HCT116 (cell line): ENCODE results near the gene FHOD3. TPM values are rescaled to one million over a fixed set of nuclear protein-coding genes. Genes with fewer than 3 reads are reported as not detected.
"Not testable (repeated sequence)": the region's sequence is repeated elsewhere in the genome, so short reads cannot be mapped to it uniquely, and the experiment has no call there.

Experiments
- ATAC-seq: fragments of 200-7000 bp; cut with Tn5 transposase; 2 replicates; pipeline ENCODE4 v1.9.1; 2020; ENCODE audit warnings: mild to moderate bottlenecking, moderate library complexity
- BruUV-seq: library from RNA; stranded (reverse); fragments of 400-500 nt; replicated peaks from 2 replicates; lab custom pipeline; 2021; lab: Mats Ljungman, UMichigan
- CTCF ChIA-PET: fragments of 300-600 bp; sonication (Branson Sonifier 250); formaldehyde crosslinking; loops from one replicate; lab custom pipeline; 2021; ENCODE audit warnings: antibody characterized with exemption; lab: Charles Lee
- POLR2A ChIA-PET: fragments of 300-600, 350-600 bp; sonication (Branson Sonifier 250); formaldehyde crosslinking; loops from one replicate; lab custom pipeline; 2021; ENCODE audit warnings: antibody characterized with exemption; lab: Charles Lee
- RAD21 ChIA-PET, 2 experiments: fragments of 300-600 bp; sonication (Branson Sonifier 250); formaldehyde crosslinking; loops; one replicate each; lab custom pipeline; 2023; ENCODE audit warnings: low total read pairs in 2 of 2; ENCODE audit not compliant: uncharacterized antibody in 2 of 2, unreplicated experiment in 2 of 2, low non-redundant PET in 1 of 2; lab: Charles Lee
- DNase-seq: peaks from one replicate; pipeline ENCODE4 v3.0.0-alpha.2; 2010; ENCODE audit warnings: low read depth, low spot score
- H2AFZ ChIP-seq: fragments of 200-600 bp; shearing (Covaris generic), sonication (generic); 2 replicates; pipeline ENCODE4 v1.6.1; 2017; ENCODE audit warnings: low read depth, mixed run types, mixed read lengths, antibody characterized with exemption, low read length; ENCODE audit not compliant: poor library complexity, severe bottlenecking
- H3K27ac ChIP-seq: 2 replicates; pipeline ENCODE4 v1.5.1; 2012; ENCODE audit warnings: low read depth, low read length
- H3K27me3 ChIP-seq: fragments of 200-600 bp; sonication (generic); 2 replicates; pipeline ENCODE4 v1.6.1; 2016; ENCODE audit warnings: mixed run types, low read length, mixed read lengths; ENCODE audit not compliant: insufficient read depth
- H3K36me3 ChIP-seq, 2 experiments: fragments of 200-500 bp in 1 of 2; fragments of 200-600 bp in 1 of 2; sonication (Bioruptor generic) in 1 of 2; sonication (generic) in 1 of 2; 2 replicates each; pipeline versions ENCODE4 v1.5.1 to v1.6.1; 2014 to 2016; ENCODE audit warnings: low read length in 2 of 2, inconsistent platforms in 1 of 2, mixed read lengths in 1 of 2, mixed run types in 1 of 2; ENCODE audit not compliant: insufficient read depth in 2 of 2, control insufficient read depth in 1 of 2
- H3K4me1 ChIP-seq, 2 experiments: fragments of 200-600 bp in 1 of 2; sonication (generic) in 1 of 2; 2 replicates each; pipeline versions ENCODE4 v1.5.1 to v1.6.1; 2012 to 2017; ENCODE audit warnings: low read length in 2 of 2, inconsistent platforms in 1 of 2, mild to moderate bottlenecking in 1 of 2, mixed read lengths in 1 of 2, mixed run types in 1 of 2, moderate library complexity in 1 of 2; ENCODE audit not compliant: insufficient read depth in 2 of 2, control insufficient read depth in 1 of 2
- H3K4me2 ChIP-seq: fragments of 200-600 bp; sonication (generic); 2 replicates; pipeline ENCODE4 v1.6.1; 2017; ENCODE audit warnings: mixed run types, low read length, mixed read lengths
- H3K4me3 ChIP-seq, 2 experiments: fragments of 200-600 bp in 1 of 2; sonication (generic) in 1 of 2; replicated peaks in 1 of 2; 2 replicates each; pipeline ENCODE4 v1.5.1; 2011 to 2016; ENCODE audit warnings: low read length in 2 of 2, control low read depth in 1 of 2, low read depth in 1 of 2, mild to moderate bottlenecking in 1 of 2, mixed read lengths in 1 of 2, mixed run types in 1 of 2
- H3K79me2 ChIP-seq: fragments of 200-600 bp; sonication (generic); 2 replicates; pipeline ENCODE4 v1.6.1; 2017; ENCODE audit warnings: mild to moderate bottlenecking, mixed run types, low read length, moderate library complexity, mixed read lengths; ENCODE audit not compliant: insufficient read depth
- H3K9ac ChIP-seq: fragments of 200-600 bp; sonication (generic); 2 replicates; pipeline ENCODE4 v1.6.1; 2016; ENCODE audit warnings: low read length, mixed read lengths
- H3K9me2 ChIP-seq: fragments of 200-600 bp; sonication (generic), shearing (Covaris generic); 2 replicates; pipeline ENCODE4 v1.6.1; 2017; ENCODE audit warnings: mixed run types, mild to moderate bottlenecking, moderate library complexity; ENCODE audit not compliant: insufficient read depth
- H3K9me3 ChIP-seq, 2 experiments: fragments of 200-500 bp in 1 of 2; fragments of 200-600 bp in 1 of 2; sonication (Bioruptor generic) in 1 of 2; sonication (generic) in 1 of 2; 2 replicates each; pipeline ENCODE4 v1.6.1; 2014 to 2017; ENCODE audit warnings: low read length in 2 of 2, mixed read lengths in 2 of 2, inconsistent platforms in 1 of 2, low read depth in 1 of 2, mild to moderate bottlenecking in 1 of 2, mixed run types in 1 of 2, moderate library complexity in 1 of 2; ENCODE audit not compliant: control insufficient read depth in 1 of 2, insufficient read depth in 1 of 2
- H4K20me1 ChIP-seq: fragments of 200-600 bp; sonication (generic), shearing (Covaris generic); 2 replicates; pipeline ENCODE4 v1.6.1; 2017; ENCODE audit warnings: mixed run types, mild to moderate bottlenecking, moderate library complexity; ENCODE audit not compliant: insufficient read depth
- ATF3 ChIP-seq: IDR thresholded peaks from 2 replicates; pipeline ENCODE4 v1.6.1; 2012
- POLR2A ChIP-seq: IDR thresholded peaks from 2 replicates; pipeline ENCODE4 v1.7.0; 2011; ENCODE audit warnings: borderline replicate concordance; ENCODE audit not compliant: insufficient read depth, insufficient read length; ENCODE audit errors: extremely low read depth
- RAD21 ChIP-seq: IDR thresholded peaks from 2 replicates; pipeline ENCODE4 v1.6.1; 2012; ENCODE audit warnings: low read depth, mild to moderate bottlenecking
- SP1 ChIP-seq: IDR thresholded peaks from 2 replicates; pipeline ENCODE4 v1.6.1; 2012; ENCODE audit warnings: low read depth
- intact Hi-C: fragments of 100-400 bp; cut with micrococcal nuclease; formaldehyde crosslinking; loops from 2 replicates; pipeline ENCODE4 v1.10.0; 2022
- total RNA-seq: library from RNA; stranded (reverse); gene quantifications from one replicate; pipeline ENCODE4 v1.2.1, GENCODE V29; 2021; ENCODE audit not compliant: unreplicated experiment

Gene FHOD3
- total RNA-seq, 1 experiment from 2014 or later: 4.0 TPM

DNA sequence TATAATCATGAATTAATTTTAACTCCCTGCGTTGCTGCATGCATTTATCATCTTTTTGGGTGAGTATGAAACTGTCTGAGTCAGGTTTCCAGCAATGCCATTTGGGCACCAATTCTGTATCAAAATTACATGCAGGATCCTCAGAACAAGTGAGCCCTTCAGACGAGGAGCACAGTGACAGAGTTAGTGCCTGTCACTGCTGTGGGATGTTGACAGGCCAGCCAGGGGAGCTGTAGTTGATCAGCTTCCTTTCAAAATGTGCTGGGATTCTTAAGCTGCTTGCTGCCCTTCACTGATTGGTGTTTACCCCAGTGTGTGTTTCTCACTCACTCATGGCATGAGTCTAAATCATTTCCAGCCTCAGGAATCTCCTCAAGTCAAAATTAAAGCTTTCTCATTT lies 422.1 kb downstream of the FHOD3 start:
- ATAC-seq (no peak), DNase-seq (no peak)
- Histone ChIP-seq H3K4me2 (no peak overlapping the region), H3K36me3 (no peaks in the 10 kb centered on the region), H3K9me2 (no peaks in the 10 kb centered on the region), H3K9ac (no peak overlapping the region), H3K4me3 (no peak overlapping the region), H3K27ac (no peak overlapping the region), H3K27me3 (peaks cover 15% of the 10 kb centered on the region; the same call in 1 of the 2 replicates), H3K9me3 (no peaks in the 10 kb centered on the region), H4K20me1 (no peaks in the 10 kb centered on the region), H3K4me1 (no peaks in the 10 kb centered on the region), H3K79me2 (no peaks in the 10 kb centered on the region), H2AFZ (no peak overlapping the region)
- intact Hi-C loops: no loop called here
- CTCF ChIA-PET: no interaction called here
- BruUV-seq: no TSS peak
- RAD21 ChIA-PET: no interaction called here
- POLR2A ChIA-PET: no interaction called here
- no peak for TF ChIP-seq RAD21

DNA sequence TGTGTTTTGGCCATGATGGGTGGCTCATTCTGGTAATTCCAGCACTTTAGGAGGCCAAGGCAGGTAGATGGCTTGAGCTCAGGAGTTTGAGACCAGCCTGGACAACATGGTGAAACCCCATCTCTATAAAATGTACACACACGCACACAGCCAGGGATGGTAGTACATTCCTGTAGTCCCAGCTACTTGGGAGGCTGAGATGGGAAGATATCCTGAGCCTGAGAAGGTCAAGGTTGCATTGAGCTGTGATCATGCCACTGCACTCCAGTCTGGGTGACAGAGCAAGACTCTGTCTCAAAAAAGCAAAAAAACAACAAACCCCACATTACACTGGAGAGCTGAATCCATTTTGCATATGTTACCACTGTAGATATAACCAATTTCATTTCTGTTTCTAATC lies 423.8 kb downstream of the FHOD3 start:
- intact Hi-C loops, H3K4me2 ChIP-seq, H4K20me1 ChIP-seq, H3K36me3 ChIP-seq, RAD21 ChIA-PET, H3K9me2 ChIP-seq, BruUV-seq, DNase-seq, POLR2A ChIA-PET, CTCF ChIA-PET, ATAC-seq, H3K4me3 ChIP-seq, H3K9ac ChIP-seq, H3K79me2 ChIP-seq, H3K9me3 ChIP-seq, H3K27ac ChIP-seq, H3K4me1 ChIP-seq, H2AFZ ChIP-seq: not testable (repeated sequence)
- peaks cover 15% of the 10 kb centered on the region; the same call in 1 of the 2 replicates for H3K27me3 ChIP-seq

DNA sequence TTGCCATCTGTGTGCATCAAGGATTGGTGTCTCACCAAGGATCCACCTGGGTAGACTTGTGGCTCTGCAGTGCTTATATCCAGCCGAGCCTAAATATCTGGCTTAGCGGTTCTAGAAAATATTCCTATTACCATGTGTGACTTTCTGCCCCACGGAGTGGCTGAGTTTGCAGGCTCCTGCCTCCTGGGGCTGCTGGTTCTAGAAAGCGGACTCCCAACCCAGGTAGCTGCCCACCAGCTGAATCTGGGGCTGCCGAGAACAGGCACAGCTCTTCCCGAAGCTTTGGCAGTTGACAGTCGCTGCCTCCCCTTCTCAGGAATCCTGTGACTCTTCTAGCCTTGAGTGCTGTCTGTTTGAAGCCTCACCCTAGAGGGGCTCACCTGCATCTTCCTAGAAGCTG lies 426.7 kb downstream of the FHOD3 start:
- Histone ChIP-seq H3K9me2 (no peaks in the 10 kb centered on the region), H4K20me1 (no peaks in the 10 kb centered on the region), H3K36me3 (no peaks in the 10 kb centered on the region), H2AFZ (no peak overlapping the region), H3K9ac (no peak overlapping the region), H3K4me1 (no peaks in the 10 kb centered on the region), H3K27me3 (peaks cover 15% of the 10 kb centered on the region; the same call in 1 of the 2 replicates), H3K4me3 (no peak overlapping the region), H3K9me3 (no peaks in the 10 kb centered on the region)
- BruUV-seq: no TSS peak
- CTCF ChIA-PET: no interaction called here
- no peak for DNase-seq
- RAD21 ChIA-PET: no interaction called here
- TF ChIP-seq POLR2A (no peak), RAD21 (no peak), SP1 (no peak), ATF3 (no peak)
- TF ChIP-seq, all 23 proteins: peak for 0
- no peak overlapping the region for H3K4me2 ChIP-seq
- no peak for ATAC-seq
- H3K79me2 ChIP-seq: no peaks in the 10 kb centered on the region
- intact Hi-C loops: no loop called here
- POLR2A ChIA-PET: no interaction called here
- H3K27ac ChIP-seq: no peak overlapping the region
